Endothelial cell of umbilical vein (primary cell): ENCODE results near the gene AMOT.

ENCODE experiments used
- CTCF ChIP-seq, 2 donors: IDR thresholded peaks; 1 replicate in 1 of 2; 2 replicates in 1 of 2; pipeline ENCODE4 v1.5.1; 2011; ENCODE audit warnings: low read length in 2 of 2, mild to moderate bottlenecking in 2 of 2, moderate library complexity in 2 of 2, control low read depth in 1 of 2, inconsistent platforms in 1 of 2, low read depth in 1 of 2; ENCODE audit not compliant: insufficient read depth in 1 of 2; ENCODE audit errors: extremely low read depth in 1 of 2
- MAX ChIP-seq: IDR thresholded peaks from 2 replicates; pipeline ENCODE4 v1.6.1; 2011; ENCODE audit not compliant: insufficient read depth, insufficient read length
- POLR2A ChIP-seq: IDR thresholded peaks from 2 replicates; pipeline ENCODE4 v1.6.1; 2012; ENCODE audit warnings: low read depth, mild to moderate bottlenecking, control low read depth, low read length

GRCh38 chrX:112798736-112799135 is 41.9 kb downstream of the AMOT start:
- no peak for TF ChIP-seq CTCF (IDR thresholded peaks at IDR 0.05; ENCODE audit: extremely low read depth in 1 of 2, insufficient read depth in 1 of 2, low read depth in 1 of 2, low read length in 2 of 2)
- TF ChIP-seq POLR2A, result no peak
- no peak for TF ChIP-seq MAX
